Peyer's patch (tissue), 4 donors: ENCODE measurements around the gene MFSD2B.

Experiments used
- POLR2A ChIP-seq, 2 donors: fragments of 450-650 bp; IDR thresholded peaks; one replicate each; pipeline ENCODE4 v1.5.1; 2017; ENCODE audit warnings: antibody characterized with exemption in 2 of 2, mild to moderate bottlenecking in 2 of 2, moderate library complexity in 2 of 2
- TF ChIP-seq, protein P1 (sequence below), 6 experiments: fragments of 450-650 bp in 4 of 6; fragments of 200-600 bp in 2 of 6; sonication (generic) in 1 of 6; IDR thresholded peaks; one replicate each; pipeline ENCODE4 v1.5.1; 2017 to 2019; ENCODE audit warnings: antibody characterized with exemption in 6 of 6, mild to moderate bottlenecking in 3 of 6, moderate library complexity in 1 of 6

GRCh38 chr2:24075259-24075658, 65.4 kb downstream of the MFSD2B start:
- TF ChIP-seq, protein P1, sequence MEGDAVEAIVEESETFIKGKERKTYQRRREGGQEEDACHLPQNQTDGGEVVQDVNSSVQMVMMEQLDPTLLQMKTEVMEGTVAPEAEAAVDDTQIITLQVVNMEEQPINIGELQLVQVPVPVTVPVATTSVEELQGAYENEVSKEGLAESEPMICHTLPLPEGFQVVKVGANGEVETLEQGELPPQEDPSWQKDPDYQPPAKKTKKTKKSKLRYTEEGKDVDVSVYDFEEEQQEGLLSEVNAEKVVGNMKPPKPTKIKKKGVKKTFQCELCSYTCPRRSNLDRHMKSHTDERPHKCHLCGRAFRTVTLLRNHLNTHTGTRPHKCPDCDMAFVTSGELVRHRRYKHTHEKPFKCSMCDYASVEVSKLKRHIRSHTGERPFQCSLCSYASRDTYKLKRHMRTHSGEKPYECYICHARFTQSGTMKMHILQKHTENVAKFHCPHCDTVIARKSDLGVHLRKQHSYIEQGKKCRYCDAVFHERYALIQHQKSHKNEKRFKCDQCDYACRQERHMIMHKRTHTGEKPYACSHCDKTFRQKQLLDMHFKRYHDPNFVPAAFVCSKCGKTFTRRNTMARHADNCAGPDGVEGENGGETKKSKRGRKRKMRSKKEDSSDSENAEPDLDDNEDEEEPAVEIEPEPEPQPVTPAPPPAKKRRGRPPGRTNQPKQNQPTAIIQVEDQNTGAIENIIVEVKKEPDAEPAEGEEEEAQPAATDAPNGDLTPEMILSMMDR (IDR thresholded peaks at IDR 0.05), result no peak
- no peak for TF ChIP-seq POLR2A (IDR thresholded peaks at IDR 0.05)
